ENCODE results near the gene PGAM2. TPM values are rescaled to one million over a fixed set of nuclear protein-coding genes. Genes with fewer than 3 reads are reported as not detected.

PGAM2 gene
- total RNA-seq, 2 experiments from 2014 or later = 1.3 to 1.8 TPM

GRCh38 chr7:44095781-44096180 is 30.4 kb upstream of the PGAM2 start:
- no peaks in the 10 kb centered on the region for H3K9me3 ChIP-seq (ENCODE audit: control insufficient read depth in 1 of 2, insufficient read depth in 1 of 2, low read length in 2 of 2)
- H3K27ac Mint-ChIP-seq = no peak overlapping the region
- no peak overlapping the region for H3K4me3 ChIP-seq (ENCODE audit: low read length)
- H3K27ac ChIP-seq (ENCODE audit: low read depth in 1 of 2, low read length in 2 of 2) = no peak overlapping the region
- no peaks in the 10 kb centered on the region for H3K27me3 ChIP-seq (ENCODE audit: control insufficient read depth in 1 of 2, insufficient read depth in 2 of 2, low read length in 2 of 2)
- H3K4me1 ChIP-seq (ENCODE audit: insufficient read depth, low read length) = no peaks in the 10 kb centered on the region
- H3K9me3 Mint-ChIP-seq = no peaks in the 10 kb centered on the region
- ChIA-PET CTCF (no interaction called here), POLR2A (no interaction called here)
- H3K27me3 Mint-ChIP-seq = no peaks in the 10 kb centered on the region
- intact Hi-C loops (cut with DNase I, micrococcal nuclease) = no loop called here
- no peak for DNase-seq
- H3K4me3 Mint-ChIP-seq = no peak overlapping the region
- no peaks in the 10 kb centered on the region for H3K36me3 Mint-ChIP-seq (ENCODE audit: low read depth)
- no peaks in the 10 kb centered on the region for H3K36me3 ChIP-seq (ENCODE audit: insufficient read depth, low read length)
- no peaks in the 10 kb centered on the region for H3K4me1 Mint-ChIP-seq (ENCODE audit: low read depth)
- TF ChIP-seq CTCF (IDR thresholded peaks at IDR 0.05) = no peak
- ATAC-seq (ENCODE audit: poor library complexity) = no peak

DNA sequence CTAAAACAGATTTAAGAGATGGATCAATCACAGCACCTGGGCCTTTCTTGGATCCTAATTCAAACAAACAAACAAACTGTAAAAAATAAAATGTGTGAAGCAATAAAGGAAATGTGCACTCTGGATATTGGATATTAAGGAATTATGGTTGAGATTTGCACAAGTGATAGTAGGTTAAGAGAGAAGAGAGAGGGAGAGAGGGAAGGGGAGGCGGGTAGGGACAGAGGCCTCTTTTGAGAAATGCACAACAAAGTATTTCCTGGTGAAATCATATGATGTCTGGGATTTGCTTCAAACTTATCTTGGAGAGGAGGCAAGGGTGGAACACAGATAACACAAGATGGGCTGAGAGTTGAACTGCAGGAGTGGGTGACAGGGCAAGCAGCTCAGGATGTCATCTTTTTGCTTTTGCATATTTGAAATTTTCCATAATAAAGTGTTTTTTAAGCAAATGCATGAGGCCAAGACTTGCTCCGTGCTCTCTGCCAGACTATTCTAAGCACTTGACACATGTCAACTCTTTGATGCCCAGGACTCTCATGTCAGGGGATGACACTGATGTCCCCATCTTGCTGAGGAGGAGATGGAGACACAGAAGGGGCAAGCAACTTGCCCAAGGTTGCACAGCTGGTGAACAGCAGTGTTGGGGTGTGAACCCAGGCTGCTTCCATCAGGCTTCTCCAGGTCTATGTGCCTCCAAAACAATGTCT is 29.7 kb upstream of the PGAM2 start:
- H3K27me3 ChIP-seq (ENCODE audit: control insufficient read depth in 1 of 2, insufficient read depth in 2 of 2, low read length in 2 of 2) = no peaks in the 10 kb centered on the region
- H3K4me3 ChIP-seq (ENCODE audit: low read length) = no peak overlapping the region
- no peak for DNase-seq
- H3K36me3 ChIP-seq (ENCODE audit: insufficient read depth, low read length) = no peaks in the 10 kb centered on the region
- Mint-ChIP-seq H3K4me3 (no peak overlapping the region), H3K27me3 (no peaks in the 10 kb centered on the region), H3K4me1 (ENCODE audit: low read depth) (no peaks in the 10 kb centered on the region), H3K36me3 (ENCODE audit: low read depth) (no peaks in the 10 kb centered on the region), H3K27ac (no peak overlapping the region), H3K9me3 (no peaks in the 10 kb centered on the region)
- no peaks in the 10 kb centered on the region for H3K4me1 ChIP-seq (ENCODE audit: insufficient read depth, low read length)
- TF ChIP-seq CTCF (IDR thresholded peaks at IDR 0.05) = no peak
- ChIA-PET CTCF (no interaction called here), POLR2A (no interaction called here)
- ATAC-seq (ENCODE audit: poor library complexity) = no peak
- H3K27ac ChIP-seq (ENCODE audit: low read depth in 1 of 2, low read length in 2 of 2) = no peak overlapping the region
- no peaks in the 10 kb centered on the region for H3K9me3 ChIP-seq (ENCODE audit: control insufficient read depth in 1 of 2, insufficient read depth in 1 of 2, low read length in 2 of 2)
- intact Hi-C loops (cut with DNase I, micrococcal nuclease) = no loop called here

- POLR2A ChIA-PET = no interaction called here
- Histone ChIP-seq H3K27ac (ENCODE audit: low read depth in 1 of 2, low read length in 2 of 2) (no peak overlapping the region), H3K9me3 (ENCODE audit: control insufficient read depth in 1 of 2, insufficient read depth in 1 of 2, low read length in 2 of 2) (no peaks in the 10 kb centered on the region), H3K27me3 (ENCODE audit: control insufficient read depth in 1 of 2, insufficient read depth in 2 of 2, low read length in 2 of 2) (no peaks in the 10 kb centered on the region), H3K4me1 (ENCODE audit: insufficient read depth, low read length) (no peaks in the 10 kb centered on the region), H3K36me3 (ENCODE audit: insufficient read depth, low read length) (no peaks in the 10 kb centered on the region), H3K4me3 (ENCODE audit: low read length) (no peak overlapping the region)
- TF ChIP-seq CTCF (IDR thresholded peaks at IDR 0.05) = no peak
- ATAC-seq (ENCODE audit: poor library complexity) = no peak
- Mint-ChIP-seq H3K4me3 (no peak overlapping the region), H3K36me3 (ENCODE audit: low read depth) (no peaks in the 10 kb centered on the region), H3K27ac (no peak overlapping the region), H3K4me1 (ENCODE audit: low read depth) (no peaks in the 10 kb centered on the region), H3K9me3 (no peaks in the 10 kb centered on the region), H3K27me3 (no peaks in the 10 kb centered on the region)
- intact Hi-C loops (cut with DNase I, micrococcal nuclease) = no loop called here
- DNase-seq = no peak
- CTCF ChIA-PET = no interaction called here
Observed at GRCh38 chr7:44094365-44094764, 29.0 kb upstream of the PGAM2 start.
